Calu3 (cell line): ENCODE results near the gene SYDE2. TPM values are rescaled to one million over a fixed set of nuclear protein-coding genes. Genes with fewer than 3 reads are reported as not detected.

Source experiments
- BruUV-seq: library from RNA; stranded (reverse); fragments of 400-500 nt; replicated peaks from 2 replicates; lab custom pipeline; 2021; lab: Mats Ljungman, UMichigan
- CTCF ChIA-PET: fragments of 300-600 bp; sonication (Branson Sonifier 250); formaldehyde crosslinking; loops from one replicate; lab custom pipeline; 2022; ENCODE audit warnings: antibody characterized with exemption; lab: Charles Lee
- DNase-seq: peaks from one replicate; pipeline ENCODE4 v3.0.0; 2022
- H3K27ac Mint-ChIP-seq: one replicate; pipeline ENCODE4 v1.8.0; 2022; ENCODE audit warnings: mixed read lengths; ENCODE audit not compliant: unreplicated experiment
- H3K27me3 Mint-ChIP-seq: one replicate; pipeline ENCODE4 v1.8.0; 2022; ENCODE audit warnings: mixed read lengths; ENCODE audit not compliant: unreplicated experiment
- H3K36me3 Mint-ChIP-seq: one replicate; pipeline ENCODE4 v1.8.0; 2022; ENCODE audit warnings: mild to moderate bottlenecking, moderate library complexity, mixed read lengths; ENCODE audit not compliant: insufficient read depth, unreplicated experiment
- H3K4me1 Mint-ChIP-seq: one replicate; pipeline ENCODE4 v1.8.0; 2022; ENCODE audit warnings: mild to moderate bottlenecking, low read depth, mixed read lengths; ENCODE audit not compliant: unreplicated experiment
- H3K4me3 Mint-ChIP-seq: one replicate; pipeline ENCODE4 v1.8.0; 2022; ENCODE audit warnings: mild to moderate bottlenecking, low read depth, moderate library complexity, mixed read lengths; ENCODE audit not compliant: unreplicated experiment
- H3K9me3 Mint-ChIP-seq: one replicate; pipeline ENCODE4 v1.8.0; 2022; ENCODE audit warnings: low read depth, mixed read lengths; ENCODE audit not compliant: unreplicated experiment
- CTCF ChIP-seq: fragments of 200-600 bp; IDR thresholded peaks from one replicate; pipeline ENCODE4 v1.8.0; 2022; ENCODE audit warnings: antibody characterized with exemption; ENCODE audit not compliant: unreplicated experiment
- intact Hi-C: fragments of 100-400 bp; cut with micrococcal nuclease; formaldehyde crosslinking; loops from one replicate; pipeline ENCODE4 v1.10.0; 2022; ENCODE audit not compliant: unreplicated experiment
- total RNA-seq: library from RNA; stranded (reverse); gene quantifications from 2 replicates; pipeline ENCODE4 v1.2.3, GENCODE V29; 2022

SYDE2 gene
- total RNA-seq, 1 experiment from 2014 or later, result 10.4 TPM

- intact Hi-C loops, result no loop called here
- no peak for DNase-seq
- no TSS peak for BruUV-seq
- Mint-ChIP-seq H3K27ac (no peak overlapping the region), H3K36me3 (no peaks in the 10 kb centered on the region), H3K9me3 (no peaks in the 10 kb centered on the region), H3K27me3 (no peaks in the 10 kb centered on the region), H3K4me1 (no peaks in the 10 kb centered on the region), H3K4me3 (no peak overlapping the region)
- no peak for TF ChIP-seq CTCF
- CTCF ChIA-PET, result no interaction called here
Observed at GRCh38 chr1:85208488-85208887, 7.7 kb upstream of the SYDE2 start.

- intact Hi-C loops, result loop anchor here (5.0 kb wide), 1 partner anchor 39 kb away; no protein-coding TSS in a partner anchor
- CTCF ChIA-PET, result no interaction called here
- H3K4me3 Mint-ChIP-seq, result no peak overlapping the region
- H3K27me3 Mint-ChIP-seq, result no peaks in the 10 kb centered on the region
- DNase-seq, result no peak
- H3K4me1 Mint-ChIP-seq, result no peaks in the 10 kb centered on the region
- TF ChIP-seq CTCF, result no peak
- H3K36me3 Mint-ChIP-seq, result peaks cover 37% of the 10 kb centered on the region
- no peak overlapping the region for H3K27ac Mint-ChIP-seq
- H3K9me3 Mint-ChIP-seq, result no peaks in the 10 kb centered on the region
- no TSS peak for BruUV-seq
Observed at GRCh38 chr1:85203573-85204171, 2.9 kb upstream of the SYDE2 start.

- Mint-ChIP-seq H3K4me1 (peaks cover 5% of the 10 kb centered on the region), H3K36me3 (peaks cover 37% of the 10 kb centered on the region), H3K27ac (no peak overlapping the region), H3K9me3 (no peaks in the 10 kb centered on the region), H3K4me3 (peak overlapping the region; percentile 94), H3K27me3 (no peaks in the 10 kb centered on the region)
- intact Hi-C loops, result loop anchor here (5.0 kb wide), 1 partner anchor 39 kb away; no protein-coding TSS in a partner anchor
- TF ChIP-seq CTCF, result no peak
- CTCF ChIA-PET, result no interaction called here
- no peak for DNase-seq
- no TSS peak for BruUV-seq
Observed at GRCh38 chr1:85202864-85203255, 2.0 kb upstream of the SYDE2 start.

- CTCF ChIA-PET, result no interaction called here
- H3K9me3 Mint-ChIP-seq, result no peaks in the 10 kb centered on the region
- peak overlapping the region; percentile 94 for H3K4me3 Mint-ChIP-seq
- TSS peak; percentile 83 for BruUV-seq
- intact Hi-C loops, result loop anchor here (5.0 kb wide), 1 partner anchor 40 kb away; no protein-coding TSS in a partner anchor
- no peaks in the 10 kb centered on the region for H3K27me3 Mint-ChIP-seq
- TF ChIP-seq CTCF, result no peak
- no peak for DNase-seq
- H3K27ac Mint-ChIP-seq, result peak overlapping the region; percentile 94
- peaks cover 37% of the 10 kb centered on the region for H3K36me3 Mint-ChIP-seq
- peaks cover 9% of the 10 kb centered on the region for H3K4me1 Mint-ChIP-seq
Observed at GRCh38 chr1:85202092-85202863, 1.5 kb upstream of the SYDE2 start.
